ENCODE results near the gene WRNIP1. TPM values are rescaled to one million over a fixed set of nuclear protein-coding genes. Genes with fewer than 3 reads are reported as not detected.
A peak's percentile ranks its signal among the peaks of the same experiment; 100 is the strongest.

Gene WRNIP1
- total and polyA plus RNA-seq, 7 experiments from 2014 or later = 21.8 to 61.8 (median 37.8) TPM

- DNase-seq = no peak
- no peak overlapping the region for H3K4me3 ChIP-seq (ENCODE audit: low read length)
- CTCF ChIA-PET = no interaction called here
- intact Hi-C loops (cut with micrococcal nuclease) = no loop called here
- H3K4me1 ChIP-seq (ENCODE audit: control insufficient read depth in 2 of 2, insufficient read depth in 2 of 2, low read length in 2 of 2) = no peaks in the 10 kb centered on the region
- Mint-ChIP-seq H3K4me1 (peaks cover 0 to 5% (median 0%) of the 10 kb centered on the region in 7 donors), H3K9me3 (peaks cover 0 to 15% (median 6%) of the 10 kb centered on the region in 11 donors), H3K27ac (no peak overlapping the region), H3K27me3 (peaks cover 0 to 17% (median 13%) of the 10 kb centered on the region in 5 donors), H3K4me3 (no peak overlapping the region), H3K36me3 (peaks cover 0 to 9% (median 3%) of the 10 kb centered on the region in 5 donors)
- no peaks in the 10 kb centered on the region for H3K27me3 ChIP-seq (ENCODE audit: control insufficient read depth in 2 of 2, insufficient read depth in 2 of 2, low read length in 2 of 2)
- H3K36me3 ChIP-seq (ENCODE audit: control insufficient read depth in 2 of 3, insufficient read depth in 3 of 3, low read length in 3 of 3) = no peaks in the 10 kb centered on the region
- H3K27ac ChIP-seq (ENCODE audit: low read depth, low read length) = no peak overlapping the region
- POLR2A ChIA-PET = no interaction called here
- ATAC-seq = no peak
- H3K9me3 ChIP-seq (ENCODE audit: control insufficient read depth in 2 of 3, low read length in 3 of 3) = no peaks in the 10 kb centered on the region
Measured at GRCh38 chr6:2725364-2725988, 39.7 kb upstream of the WRNIP1 start.

GRCh38 chr6:2725999-2726567 is 39.1 kb upstream of the WRNIP1 start:
- Mint-ChIP-seq H3K4me3 (no peak overlapping the region), H3K36me3 (peaks cover 0 to 9% (median 3%) of the 10 kb centered on the region in 5 donors), H3K4me1 (peaks cover 0 to 5% (median 0%) of the 10 kb centered on the region in 7 donors), H3K9me3 (peaks cover 0 to 15% (median 5%) of the 10 kb centered on the region in 11 donors), H3K27me3 (peaks cover 0 to 17% (median 13%) of the 10 kb centered on the region in 5 donors), H3K27ac (no peak overlapping the region)
- DNase-seq = no peak
- ATAC-seq = peak; percentile 87
- intact Hi-C loops (cut with micrococcal nuclease) = no loop called here
- CTCF ChIA-PET = interaction anchor here (0.6 to 0.7 kb wide), 2 partner anchors 1114 to 1127 kb away, joined by 3 read pairs; no protein-coding TSS in a partner anchor
- H3K27me3 ChIP-seq (ENCODE audit: control insufficient read depth in 2 of 2, insufficient read depth in 2 of 2, low read length in 2 of 2) = no peaks in the 10 kb centered on the region
- no peak overlapping the region for H3K4me3 ChIP-seq (ENCODE audit: low read length)
- POLR2A ChIA-PET = no interaction called here
- H3K36me3 ChIP-seq (ENCODE audit: control insufficient read depth in 2 of 3, insufficient read depth in 3 of 3, low read length in 3 of 3) = no peaks in the 10 kb centered on the region
- no peaks in the 10 kb centered on the region for H3K9me3 ChIP-seq (ENCODE audit: control insufficient read depth in 2 of 3, low read length in 3 of 3)
- no peak overlapping the region for H3K27ac ChIP-seq (ENCODE audit: low read depth, low read length)
- no peaks in the 10 kb centered on the region for H3K4me1 ChIP-seq (ENCODE audit: control insufficient read depth in 2 of 2, insufficient read depth in 2 of 2, low read length in 2 of 2)

GRCh38 chr6:2729921-2730320 is 35.3 kb upstream of the WRNIP1 start:
- intact Hi-C loops (cut with micrococcal nuclease) = no loop called here
- Histone ChIP-seq H3K36me3 (ENCODE audit: control insufficient read depth in 2 of 3, insufficient read depth in 3 of 3, low read length in 3 of 3) (no peaks in the 10 kb centered on the region), H3K4me1 (ENCODE audit: control insufficient read depth in 2 of 2, insufficient read depth in 2 of 2, low read length in 2 of 2) (no peaks in the 10 kb centered on the region), H3K27ac (ENCODE audit: low read depth, low read length) (no peak overlapping the region), H3K9me3 (ENCODE audit: control insufficient read depth in 2 of 3, low read length in 3 of 3) (no peaks in the 10 kb centered on the region), H3K4me3 (ENCODE audit: low read length) (no peak overlapping the region), H3K27me3 (ENCODE audit: control insufficient read depth in 2 of 2, insufficient read depth in 2 of 2, low read length in 2 of 2) (no peaks in the 10 kb centered on the region)
- no peaks in the 10 kb centered on the region for H3K9me3 Mint-ChIP-seq
- H3K27me3 Mint-ChIP-seq = peaks cover 0 to 13% (median 12%) of the 10 kb centered on the region in 5 donors
- ChIA-PET CTCF (no interaction called here), POLR2A (no interaction called here)
- no peak overlapping the region for H3K27ac Mint-ChIP-seq
- DNase-seq (no peak), ATAC-seq (no peak)
- no peaks in the 10 kb centered on the region for H3K36me3 Mint-ChIP-seq
- H3K4me3 Mint-ChIP-seq = no peak overlapping the region
- H3K4me1 Mint-ChIP-seq = peaks cover 0 to 5% (median 0%) of the 10 kb centered on the region in 7 donors

GRCh38 chr6:2730353-2731107 is 34.7 kb upstream of the WRNIP1 start:
- no peak overlapping the region for H3K27ac ChIP-seq (ENCODE audit: low read depth, low read length)
- H3K4me1 ChIP-seq (ENCODE audit: control insufficient read depth in 2 of 2, insufficient read depth in 2 of 2, low read length in 2 of 2) = no peaks in the 10 kb centered on the region
- DNase-seq (no peak), ATAC-seq (no peak)
- no peaks in the 10 kb centered on the region for H3K9me3 ChIP-seq (ENCODE audit: control insufficient read depth in 2 of 3, low read length in 3 of 3)
- POLR2A ChIA-PET = no interaction called here
- Mint-ChIP-seq H3K36me3 (no peaks in the 10 kb centered on the region), H3K27ac (no peak overlapping the region), H3K9me3 (no peaks in the 10 kb centered on the region), H3K27me3 (peaks cover 0 to 13% (median 7%) of the 10 kb centered on the region in 5 donors), H3K4me3 (no peak overlapping the region), H3K4me1 (peaks cover 0 to 3% (median 0%) of the 10 kb centered on the region in 7 donors)
- no peak overlapping the region for H3K4me3 ChIP-seq (ENCODE audit: low read length)
- CTCF ChIA-PET = no interaction called here
- intact Hi-C loops (cut with micrococcal nuclease) = no loop called here
- no peaks in the 10 kb centered on the region for H3K36me3 ChIP-seq (ENCODE audit: control insufficient read depth in 2 of 3, insufficient read depth in 3 of 3, low read length in 3 of 3)
- H3K27me3 ChIP-seq (ENCODE audit: control insufficient read depth in 2 of 2, insufficient read depth in 2 of 2, low read length in 2 of 2) = no peaks in the 10 kb centered on the region

- no peaks in the 10 kb centered on the region for H3K9me3 ChIP-seq (ENCODE audit: control insufficient read depth in 2 of 3, low read length in 3 of 3)
- Mint-ChIP-seq H3K4me1 (peaks cover 0 to 3% (median 0%) of the 10 kb centered on the region in 7 donors), H3K4me3 (no peak overlapping the region), H3K27me3 (peaks cover 0 to 14% (median 7%) of the 10 kb centered on the region in 5 donors), H3K36me3 (no peaks in the 10 kb centered on the region), H3K27ac (no peak overlapping the region), H3K9me3 (no peaks in the 10 kb centered on the region)
- POLR2A ChIA-PET = no interaction called here
- ATAC-seq (no peak), DNase-seq (no peak)
- intact Hi-C loops (cut with micrococcal nuclease) = no loop called here
- no peak overlapping the region for H3K4me3 ChIP-seq (ENCODE audit: low read length)
- H3K36me3 ChIP-seq (ENCODE audit: control insufficient read depth in 2 of 3, insufficient read depth in 3 of 3, low read length in 3 of 3) = no peaks in the 10 kb centered on the region
- H3K27me3 ChIP-seq (ENCODE audit: control insufficient read depth in 2 of 2, insufficient read depth in 2 of 2, low read length in 2 of 2) = no peaks in the 10 kb centered on the region
- no peak overlapping the region for H3K27ac ChIP-seq (ENCODE audit: low read depth, low read length)
- no peaks in the 10 kb centered on the region for H3K4me1 ChIP-seq (ENCODE audit: control insufficient read depth in 2 of 2, insufficient read depth in 2 of 2, low read length in 2 of 2)
- CTCF ChIA-PET = no interaction called here
Measured at GRCh38 chr6:2731281-2731909, 33.8 kb upstream of the WRNIP1 start.

GRCh38 chr6:2732503-2733089 is 32.6 kb upstream of the WRNIP1 start:
- Mint-ChIP-seq H3K27me3 (peaks cover 0 to 20% (median 7%) of the 10 kb centered on the region in 5 donors), H3K4me3 (no peak overlapping the region), H3K4me1 (peaks cover 0 to 3% (median 0%) of the 10 kb centered on the region in 7 donors), H3K27ac (no peak overlapping the region), H3K9me3 (no peaks in the 10 kb centered on the region), H3K36me3 (no peaks in the 10 kb centered on the region)
- no peaks in the 10 kb centered on the region for H3K9me3 ChIP-seq (ENCODE audit: control insufficient read depth in 2 of 3, low read length in 3 of 3)
- H3K4me3 ChIP-seq (ENCODE audit: low read length) = no peak overlapping the region
- CTCF ChIA-PET = interaction anchor here (0.7 kb wide), 1 partner anchor 745 kb away, joined by 3 read pairs; no protein-coding TSS in a partner anchor
- no peak for DNase-seq
- H3K36me3 ChIP-seq (ENCODE audit: control insufficient read depth in 2 of 3, insufficient read depth in 3 of 3, low read length in 3 of 3) = no peaks in the 10 kb centered on the region
- no peaks in the 10 kb centered on the region for H3K27me3 ChIP-seq (ENCODE audit: control insufficient read depth in 2 of 2, insufficient read depth in 2 of 2, low read length in 2 of 2)
- intact Hi-C loops (cut with micrococcal nuclease) = no loop called here
- no peak for ATAC-seq
- H3K27ac ChIP-seq (ENCODE audit: low read depth, low read length) = no peak overlapping the region
- H3K4me1 ChIP-seq (ENCODE audit: control insufficient read depth in 2 of 2, insufficient read depth in 2 of 2, low read length in 2 of 2) = no peaks in the 10 kb centered on the region
- POLR2A ChIA-PET = no interaction called here

All from naive thymus-derived CD4-positive, alpha-beta T cell (primary cell).